ENCODE results near the gene SMURF1. TPM values are rescaled to one million over a fixed set of nuclear protein-coding genes. Genes with fewer than 3 reads are reported as not detected.

SMURF1 gene
- total RNA-seq, 1 donor from 2014 or later: 12.7 TPM

DNA sequence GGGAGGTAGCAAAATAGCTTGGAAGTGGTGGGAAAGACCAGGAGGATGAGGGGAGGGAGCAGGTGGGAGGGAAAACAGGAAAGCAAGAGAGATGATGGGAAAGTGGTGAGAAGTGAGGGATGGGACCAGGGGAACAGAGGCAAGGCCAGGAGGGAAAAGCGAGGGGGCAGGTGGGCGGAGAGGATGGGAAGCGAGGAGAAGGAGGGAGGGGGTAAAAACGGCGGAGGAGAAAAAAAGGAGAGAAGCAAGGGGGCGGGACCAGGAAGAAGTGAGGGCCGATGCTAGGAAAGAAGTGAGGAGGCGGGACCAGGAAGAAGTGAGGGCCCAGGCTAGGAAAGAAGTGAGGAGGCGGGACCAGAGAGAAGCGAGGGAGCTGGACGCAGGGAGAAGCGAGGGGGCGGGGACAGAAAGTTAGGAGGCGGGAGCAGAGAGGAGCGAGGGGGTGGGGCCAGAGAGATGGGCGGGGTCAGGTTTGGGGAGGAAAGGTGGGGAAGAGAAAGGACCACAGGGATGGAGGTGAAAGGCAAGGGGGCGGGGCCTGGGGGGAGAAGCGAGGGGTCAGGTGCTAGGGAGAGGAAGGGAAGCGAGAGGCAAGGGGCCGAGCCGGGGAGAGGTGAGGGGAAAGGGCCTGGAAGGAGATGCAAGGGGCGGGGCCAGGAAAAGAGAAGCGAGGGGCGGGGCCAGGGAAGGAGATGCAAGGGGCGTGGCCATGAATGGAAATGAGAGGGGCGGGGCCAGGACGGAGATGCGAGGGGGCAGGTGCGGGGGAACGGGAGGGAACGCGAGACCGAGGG, 984 bp downstream of the SMURF1 start:
- intact Hi-C loops (cut with micrococcal nuclease): loop anchor here (5.0 to 10.0 kb wide), 5 partner anchors 184 to 861 kb away; partner anchors contain the start of genes ARPC1A, BAIAP2L1, BRI3 and TRRAP

- intact Hi-C loops (cut with micrococcal nuclease): loop anchor here (5.0 to 10.0 kb wide), 5 partner anchors 185 to 860 kb away; partner anchors contain the start of genes ARPC1A, BAIAP2L1, BRI3 and TRRAP
Observed at GRCh38 chr7:99141841-99142726, 1.8 kb downstream of the SMURF1 start.

- intact Hi-C loops (cut with micrococcal nuclease): loop anchor here (5.0 to 10.0 kb wide), 5 partner anchors 186 to 859 kb away; partner anchors contain the start of genes ARPC1A, BAIAP2L1, BRI3 and TRRAP
Observed at GRCh38 chr7:99141334-99141733, 2.6 kb downstream of the SMURF1 start.

DNA sequence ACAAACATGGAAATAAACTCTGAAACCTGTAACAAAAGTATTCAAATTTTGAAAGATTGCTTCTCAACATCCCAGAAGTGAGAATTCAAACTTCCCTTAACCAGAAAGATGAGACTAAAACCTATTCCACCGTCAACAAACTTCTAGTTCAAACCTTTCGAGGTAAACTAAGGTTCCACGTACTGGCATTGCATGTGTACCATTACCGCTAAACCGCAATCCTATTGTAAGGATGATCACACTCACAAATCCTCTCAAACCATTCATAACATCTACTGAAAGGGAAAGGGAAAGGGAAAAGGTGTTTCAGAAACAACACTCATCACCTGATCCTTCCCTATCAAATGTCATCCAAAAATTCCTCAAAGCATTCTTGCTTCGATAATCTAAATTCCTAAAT, 3.1 kb downstream of the SMURF1 start:
- intact Hi-C loops (cut with micrococcal nuclease): loop anchor here (5.0 to 10.0 kb wide), 5 partner anchors 186 to 859 kb away; partner anchors contain the start of genes ARPC1A, BAIAP2L1, BRI3 and TRRAP

- intact Hi-C loops (cut with micrococcal nuclease): no loop called here
Observed at GRCh38 chr7:99139036-99139435, 4.9 kb downstream of the SMURF1 start.

DNA sequence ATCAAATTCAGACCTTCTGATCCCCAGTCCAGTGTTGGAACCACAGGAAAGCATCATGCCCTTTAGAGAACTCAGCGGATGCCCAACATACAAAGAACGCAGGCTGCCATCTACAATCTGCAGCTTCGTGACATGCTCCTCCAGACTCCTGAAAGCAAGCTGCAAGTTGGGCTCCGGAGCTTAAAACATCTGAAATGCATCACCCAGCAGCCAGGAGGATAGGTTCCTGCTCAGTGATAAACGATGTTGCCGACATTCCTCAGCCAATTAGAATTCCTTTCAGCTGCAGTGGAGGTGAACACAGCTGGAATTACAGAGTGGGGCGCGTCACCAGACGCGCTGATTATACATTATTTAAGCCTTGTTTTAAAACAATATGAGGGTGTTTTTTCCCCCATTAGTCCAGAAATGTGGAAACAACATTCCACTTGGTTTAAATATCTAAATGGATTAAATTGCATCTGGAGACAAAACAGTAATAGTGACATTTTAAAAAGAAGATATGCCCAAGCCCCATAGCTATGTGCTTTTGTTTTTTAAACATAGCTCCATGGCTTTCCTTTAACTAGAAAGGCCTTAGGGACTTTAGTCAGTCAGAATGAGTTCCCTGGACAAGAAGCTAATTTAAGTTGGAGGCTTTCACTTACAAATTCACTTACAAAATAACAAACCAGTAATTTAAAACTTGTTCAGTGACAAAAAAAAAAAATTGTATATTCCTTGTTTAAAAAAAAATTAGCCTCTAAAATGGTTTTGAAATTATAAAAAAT, 6.3 kb downstream of the SMURF1 start:
- intact Hi-C loops (cut with micrococcal nuclease): no loop called here

GRCh38 chr7:99135938-99136337, 8.0 kb downstream of the SMURF1 start:
- intact Hi-C loops (cut with micrococcal nuclease): no loop called here

DNA sequence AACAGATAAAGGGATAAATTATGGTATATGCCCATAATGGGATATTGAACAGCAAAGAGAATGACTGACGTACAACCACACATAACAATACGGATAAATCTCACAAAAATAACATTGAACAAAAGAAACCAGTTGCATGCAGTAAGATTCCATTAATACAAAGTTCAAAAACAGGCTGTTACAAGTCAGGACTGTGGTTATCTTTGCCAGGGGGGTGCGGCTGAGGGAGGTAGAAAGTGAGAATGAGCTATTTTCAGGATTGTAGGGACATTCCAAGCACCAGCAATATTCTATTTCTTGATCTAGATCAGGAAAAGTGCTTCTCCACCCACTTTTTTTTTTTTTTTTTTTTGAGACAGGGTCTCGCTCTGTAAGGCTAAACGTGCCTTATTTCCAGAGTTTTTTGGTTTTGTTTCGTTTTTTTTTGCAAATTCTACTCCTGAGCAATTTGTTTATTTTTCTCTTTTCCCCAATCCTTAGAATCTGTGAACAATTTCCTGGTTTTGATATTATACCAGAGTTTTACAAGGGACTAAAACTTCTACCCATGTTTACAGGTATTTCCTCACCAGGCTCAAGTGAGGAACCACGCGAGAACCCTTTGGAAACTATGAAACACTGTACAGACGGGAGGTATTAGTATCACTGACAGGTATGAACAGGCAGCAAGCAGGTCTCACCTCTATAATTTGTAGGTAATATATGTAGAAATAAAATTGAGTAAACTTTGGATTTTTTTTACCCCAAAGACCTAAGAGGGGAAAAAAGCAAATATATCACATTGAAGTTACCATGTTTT, 9.9 kb downstream of the SMURF1 start:
- intact Hi-C loops (cut with micrococcal nuclease): no loop called here

GRCh38 chr7:99132595-99133321, 11.2 kb downstream of the SMURF1 start:
- intact Hi-C loops (cut with micrococcal nuclease): no loop called here

DNA sequence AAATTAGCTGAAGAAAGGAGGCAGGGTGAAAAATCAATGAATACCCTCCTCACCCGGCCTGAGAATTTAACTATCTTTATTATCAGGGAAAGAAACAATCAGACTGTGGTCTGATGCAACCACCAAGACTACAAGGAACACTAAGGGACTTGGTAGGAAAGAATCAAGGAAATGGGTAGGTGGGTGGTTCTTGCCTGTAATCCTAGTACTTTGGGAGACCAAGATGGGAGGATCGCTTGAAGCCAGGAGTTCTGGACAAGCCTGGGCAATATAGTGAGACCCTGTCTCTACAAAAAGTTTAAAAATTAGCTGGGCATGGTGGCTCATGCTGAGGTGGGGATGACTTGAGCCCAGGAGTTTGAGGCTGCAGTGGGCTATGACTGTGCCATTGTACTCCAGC, 12.6 kb downstream of the SMURF1 start:
- intact Hi-C loops (cut with micrococcal nuclease): no loop called here

- intact Hi-C loops (cut with micrococcal nuclease): no loop called here
Observed at GRCh38 chr7:99129536-99129935, 14.4 kb downstream of the SMURF1 start.

- intact Hi-C loops (cut with micrococcal nuclease): no loop called here
Observed at GRCh38 chr7:99129001-99129400, 14.9 kb downstream of the SMURF1 start.

DNA sequence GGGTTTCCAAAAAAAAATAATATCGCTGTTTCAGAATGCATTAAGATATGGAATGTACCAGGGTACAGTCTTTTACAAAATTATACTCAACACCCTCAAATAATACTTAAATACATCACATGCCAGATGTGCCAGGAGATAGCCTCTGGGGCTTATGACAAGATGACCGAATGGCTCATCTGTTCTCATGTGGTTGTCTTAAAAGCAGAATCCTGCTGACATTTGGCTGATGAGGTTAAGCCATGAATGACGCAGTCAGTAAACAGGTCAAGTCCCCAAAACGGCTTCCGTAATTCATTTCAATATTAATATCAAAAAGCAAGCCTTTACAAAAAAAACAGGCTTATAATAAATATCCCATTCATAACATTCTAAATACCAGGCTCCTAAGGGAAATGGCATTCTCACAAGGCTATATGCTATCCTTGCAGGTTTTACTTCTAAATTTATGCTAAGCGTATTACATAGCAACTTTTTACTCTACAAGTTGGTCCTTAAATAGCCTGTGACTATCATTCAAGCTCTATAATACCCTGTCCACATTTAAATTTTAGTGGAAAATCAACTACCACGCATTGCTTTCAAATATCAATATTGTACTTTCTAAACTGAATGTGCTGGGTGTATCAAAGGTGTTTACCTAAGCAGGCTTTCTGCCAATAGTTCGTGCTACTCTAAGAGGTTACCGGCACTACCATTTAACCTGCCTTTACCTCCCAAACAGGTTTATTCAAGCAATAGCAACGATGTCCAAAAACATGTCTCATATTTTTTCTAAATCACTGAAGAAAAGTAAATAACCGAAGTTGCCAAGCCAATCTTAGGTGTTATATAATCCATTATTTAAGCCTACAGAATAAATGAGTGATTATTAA, 15.6 kb downstream of the SMURF1 start:
- intact Hi-C loops (cut with micrococcal nuclease): no loop called here

DNA sequence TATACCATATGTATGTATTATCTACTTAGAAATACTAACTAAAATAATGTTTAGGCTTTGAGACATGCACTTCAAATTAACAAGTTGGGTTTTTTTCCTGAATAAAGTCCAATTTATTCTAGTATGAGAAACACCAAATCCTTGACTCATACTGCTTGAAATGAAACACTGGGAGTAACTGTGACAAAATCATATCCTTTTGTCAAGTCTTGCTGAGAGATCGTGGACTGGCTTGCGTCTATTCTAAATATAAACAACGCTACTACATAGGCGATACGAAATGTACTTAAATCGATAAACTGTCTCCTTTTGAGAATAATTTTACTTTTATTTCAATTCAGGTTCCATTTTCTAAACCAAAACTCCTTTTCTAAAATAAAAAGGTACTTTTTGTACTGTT, 16.3 kb downstream of the SMURF1 start:
- intact Hi-C loops (cut with micrococcal nuclease): no loop called here

- intact Hi-C loops (cut with micrococcal nuclease): no loop called here
Observed at GRCh38 chr7:99126921-99127553, 16.9 kb downstream of the SMURF1 start.

DNA sequence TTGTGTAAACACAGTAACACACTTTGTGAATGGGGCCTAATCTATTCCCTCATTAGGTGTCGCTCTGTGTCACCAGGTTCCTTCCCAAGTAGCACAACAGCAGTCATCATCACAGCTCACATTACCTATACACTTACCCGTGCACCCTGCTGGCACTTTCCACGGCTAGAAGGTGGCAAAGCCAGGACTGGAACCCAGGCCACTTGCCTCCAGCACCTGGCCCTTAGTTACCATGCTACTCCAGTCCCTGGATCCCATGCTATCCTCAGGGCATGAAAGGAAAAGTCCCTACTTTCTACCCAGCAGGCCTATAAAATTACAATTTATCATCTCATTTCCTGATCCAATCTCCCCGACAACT, 18.4 kb downstream of the SMURF1 start:
- intact Hi-C loops (cut with micrococcal nuclease): no loop called here

DNA sequence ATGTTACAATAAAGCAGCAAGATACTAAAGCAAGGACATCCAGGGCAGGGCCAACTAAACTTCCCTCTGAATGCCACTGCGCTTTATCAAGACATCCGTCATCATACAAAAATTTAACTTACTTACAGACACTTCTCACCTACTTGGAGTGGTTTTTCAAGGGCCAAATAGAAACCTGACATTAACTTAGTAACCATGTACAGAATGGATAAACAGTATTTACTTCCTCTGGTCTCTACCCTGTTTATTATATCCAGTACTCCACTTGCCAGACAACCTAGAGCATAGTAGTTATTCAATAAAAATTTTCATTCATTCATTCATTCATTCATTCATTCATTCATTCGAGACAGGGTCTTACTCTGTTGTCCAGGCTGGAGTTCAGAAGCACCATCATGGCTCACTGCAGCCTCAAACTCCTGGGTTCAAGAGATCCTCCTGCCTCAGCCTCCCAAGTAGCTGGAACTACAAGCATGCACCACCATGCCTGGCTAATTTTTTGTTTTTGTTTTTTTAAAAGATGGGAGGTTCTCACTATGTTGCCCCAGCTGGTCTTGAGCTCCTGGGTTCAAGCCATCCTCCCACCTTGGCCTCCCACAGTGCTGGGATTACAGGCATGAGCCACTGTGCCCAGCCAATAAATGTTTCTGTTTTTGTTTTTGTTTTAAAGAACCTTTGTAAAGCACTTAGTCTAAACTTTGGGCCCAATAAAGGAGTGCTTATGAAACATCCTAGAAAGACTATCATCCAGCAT, 19.0 kb downstream of the SMURF1 start:
- intact Hi-C loops (cut with micrococcal nuclease): no loop called here

- intact Hi-C loops (cut with micrococcal nuclease): no loop called here
Observed at GRCh38 chr7:99124236-99124635, 19.7 kb downstream of the SMURF1 start.

Data from T-helper 2 cell treated with Interferon-gamma antibody and Interleukin-4, amounts not matched to agents 100 ng/mL and 5 ng/mL, for 36 hours (primary cell).